Upper lobe of left lung (tissue), 4 donors: ENCODE data around the gene KDM1A.

Experiments used
- EP300 ChIP-seq, 4 donors: sonication (generic); formaldehyde crosslinking; IDR thresholded peaks; one replicate each; pipeline ENCODE4 v1.5.1; 2017; ENCODE audit warnings: antibody characterized with exemption in 4 of 4, control low read depth in 2 of 4
- POLR2AphosphoS5 ChIP-seq, 2 donors: sonication (generic); formaldehyde crosslinking; IDR thresholded peaks; one replicate each; pipeline ENCODE4 v1.5.1; 2017; ENCODE audit warnings: antibody characterized with exemption in 2 of 2
- TF ChIP-seq, protein P1 (sequence below), 6 experiments: fragments of 450-650 bp in 4 of 6; fragments of 200-600 bp in 2 of 6; sonication (generic) in 2 of 6; IDR thresholded peaks; one replicate each; pipeline ENCODE4 v1.5.1; 2016 to 2019; ENCODE audit warnings: antibody characterized with exemption in 6 of 6

- TF ChIP-seq, protein P1, sequence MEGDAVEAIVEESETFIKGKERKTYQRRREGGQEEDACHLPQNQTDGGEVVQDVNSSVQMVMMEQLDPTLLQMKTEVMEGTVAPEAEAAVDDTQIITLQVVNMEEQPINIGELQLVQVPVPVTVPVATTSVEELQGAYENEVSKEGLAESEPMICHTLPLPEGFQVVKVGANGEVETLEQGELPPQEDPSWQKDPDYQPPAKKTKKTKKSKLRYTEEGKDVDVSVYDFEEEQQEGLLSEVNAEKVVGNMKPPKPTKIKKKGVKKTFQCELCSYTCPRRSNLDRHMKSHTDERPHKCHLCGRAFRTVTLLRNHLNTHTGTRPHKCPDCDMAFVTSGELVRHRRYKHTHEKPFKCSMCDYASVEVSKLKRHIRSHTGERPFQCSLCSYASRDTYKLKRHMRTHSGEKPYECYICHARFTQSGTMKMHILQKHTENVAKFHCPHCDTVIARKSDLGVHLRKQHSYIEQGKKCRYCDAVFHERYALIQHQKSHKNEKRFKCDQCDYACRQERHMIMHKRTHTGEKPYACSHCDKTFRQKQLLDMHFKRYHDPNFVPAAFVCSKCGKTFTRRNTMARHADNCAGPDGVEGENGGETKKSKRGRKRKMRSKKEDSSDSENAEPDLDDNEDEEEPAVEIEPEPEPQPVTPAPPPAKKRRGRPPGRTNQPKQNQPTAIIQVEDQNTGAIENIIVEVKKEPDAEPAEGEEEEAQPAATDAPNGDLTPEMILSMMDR (IDR thresholded peaks at IDR 0.05), result no peak
- TF ChIP-seq EP300 (IDR thresholded peaks at IDR 0.05) (no peak), POLR2AphosphoS5 (IDR thresholded peaks at IDR 0.05) (no peak)
Observed at GRCh38 chr1:23111600-23112535, 92.6 kb downstream of the KDM1A start.
